GM19467 (cell line): ENCODE results near the gene YES1.
A peak's percentile ranks its signal among the peaks of the same experiment; 100 is the strongest.
"Not testable (repeated sequence)": the region's sequence is repeated elsewhere in the genome, so short reads cannot be mapped to it uniquely, and the experiment has no call there.

Experiments
- ATAC-seq: cut with Tn5 transposase; IDR thresholded peaks from one replicate; pipeline ENCODE4 v1.9.1; 2021; ENCODE audit warnings: mild to moderate bottlenecking, moderate library complexity; ENCODE audit not compliant: unreplicated experiment

Gene YES1

GRCh38 chr18:730692-731091 lies 81.3 kb downstream of the YES1 start:
- ATAC-seq: no peak

GRCh38 chr18:730120-730519 lies 81.9 kb downstream of the YES1 start:
- ATAC-seq: not testable (repeated sequence)

GRCh38 chr18:725646-726045 lies 86.4 kb downstream of the YES1 start:
- ATAC-seq: no peak

GRCh38 chr18:723541-724080 lies 88.4 kb downstream of the YES1 start:
- no peak for ATAC-seq

GRCh38 chr18:717003-717402 lies 95.0 kb downstream of the YES1 start:
- ATAC-seq: no peak

- ATAC-seq: no peak
These were observed 96.4 kb downstream of the YES1 start for GRCh38 chr18:715626-716025.

- ATAC-seq: no peak
These were observed 98.9 kb downstream of the YES1 start for GRCh38 chr18:713135-713490.

GRCh38 chr18:712401-713134 lies 99.5 kb downstream of the YES1 start, which contains the start of gene ENOSF1:
ENOSF1 (minus strand) TSS chr18:712630; CDS start chr18:712587, 43 bp downstream.
- peak; percentile 85 for ATAC-seq

- peak; percentile 59 for ATAC-seq
These were observed 100.2 kb downstream of the YES1 start for GRCh38 chr18:711657-712400.

- ATAC-seq: peak; percentile 22
These were observed 100.8 kb downstream of the YES1 start for GRCh38 chr18:711310-711656.

GRCh38 chr18:710418-711300 lies 101.4 kb downstream of the YES1 start:
- no peak for ATAC-seq

- ATAC-seq: no peak
These were observed 102.3 kb downstream of the YES1 start for GRCh38 chr18:709771-710170.

- no peak for ATAC-seq
These were observed 103.9 kb downstream of the YES1 start for GRCh38 chr18:708096-708495.

- no peak for ATAC-seq
These were observed 105.6 kb downstream of the YES1 start for GRCh38 chr18:706405-706804.

- ATAC-seq: no peak
These were observed 108.7 kb downstream of the YES1 start for GRCh38 chr18:703213-703967.

GRCh38 chr18:697800-698199 lies 114.2 kb downstream of the YES1 start:
- no peak for ATAC-seq

GRCh38 chr18:697012-697411 lies 115.0 kb downstream of the YES1 start:
- ATAC-seq: no peak

GRCh38 chr18:693466-694187 lies 118.4 kb downstream of the YES1 start:
- ATAC-seq: no peak

GRCh38 chr18:692824-693223 lies 119.2 kb downstream of the YES1 start:
- no peak for ATAC-seq

GRCh38 chr18:688323-688722 lies 123.7 kb downstream of the YES1 start:
- ATAC-seq: no peak
